Mesenchymal stem cell (in vitro differentiated cells and primary cell): ENCODE data around the gene KIF27.

Source experiments
- DNase-seq: peaks from one replicate; pipeline ENCODE4 v3.0.0-alpha.2; 2013
- H2AFZ ChIP-seq: one replicate; pipeline ENCODE4 v1.6.1; 2013; ENCODE audit warnings: low read depth, mild to moderate bottlenecking, control low read depth, inconsistent platforms, low read length, moderate library complexity
- H2AK5ac ChIP-seq: 2 replicates; pipeline ENCODE4 v1.6.1; 2013; ENCODE audit warnings: low read length, moderate library complexity, mild to moderate bottlenecking, inconsistent platforms; ENCODE audit not compliant: severe bottlenecking
- H2BK120ac ChIP-seq: one replicate; pipeline ENCODE4 v1.6.1; 2013; ENCODE audit warnings: low read depth, mild to moderate bottlenecking, inconsistent platforms, low read length, moderate library complexity
- H2BK12ac ChIP-seq, 2 experiments: one replicate each; pipeline ENCODE4 v1.6.1; 2013; ENCODE audit warnings: inconsistent platforms in 2 of 2, low read length in 2 of 2, mild to moderate bottlenecking in 2 of 2, moderate library complexity in 2 of 2, control low read depth in 1 of 2
- H2BK15ac ChIP-seq: one replicate; pipeline ENCODE4 v1.6.1; 2013; ENCODE audit warnings: mild to moderate bottlenecking, low read depth, inconsistent platforms; ENCODE audit not compliant: poor library complexity, severe bottlenecking
- H2BK5ac ChIP-seq: 2 replicates; pipeline ENCODE4 v1.6.1; 2013; ENCODE audit warnings: low read depth, mild to moderate bottlenecking, low read length, control low read depth, inconsistent platforms; ENCODE audit not compliant: poor library complexity, severe bottlenecking
- H3K14ac ChIP-seq, 2 experiments: one replicate each; pipeline ENCODE4 v1.6.1; 2013; ENCODE audit warnings: inconsistent platforms in 2 of 2, low read length in 2 of 2, control low read depth in 1 of 2, mild to moderate bottlenecking in 1 of 2, moderate library complexity in 1 of 2
- H3K18ac ChIP-seq, 2 experiments: one replicate each; pipeline ENCODE4 v1.6.1; 2013; ENCODE audit warnings: inconsistent platforms in 2 of 2, low read length in 2 of 2, control low read depth in 1 of 2, low read depth in 1 of 2, mild to moderate bottlenecking in 1 of 2
- H3K23ac ChIP-seq, 2 experiments: one replicate each; pipeline ENCODE4 v1.6.1; 2013; ENCODE audit warnings: inconsistent platforms in 2 of 2, low read length in 2 of 2, mild to moderate bottlenecking in 2 of 2, moderate library complexity in 2 of 2, control low read depth in 1 of 2
- H3K27ac ChIP-seq: 2 replicates; pipeline ENCODE4 v1.5.1; 2013; ENCODE audit warnings: mild to moderate bottlenecking, moderate library complexity, low read length, control low read depth, inconsistent platforms; ENCODE audit not compliant: poor library complexity, severe bottlenecking
- H3K27me3 ChIP-seq, 2 experiments: 2 replicates each; pipeline versions ENCODE4 v1.6.1 to v1.7.0; 2013; ENCODE audit warnings: low read length in 2 of 2, mild to moderate bottlenecking in 2 of 2, moderate library complexity in 2 of 2, control low read depth in 1 of 2, inconsistent platforms in 1 of 2; ENCODE audit not compliant: control insufficient read depth in 1 of 2, insufficient read depth in 1 of 2
- H3K36me3 ChIP-seq, 2 experiments: 2 replicates each; pipeline versions ENCODE4 v1.6.1 to v1.7.0; 2013; ENCODE audit warnings: low read length in 2 of 2, control low read depth in 1 of 2, inconsistent platforms in 1 of 2, low read depth in 1 of 2, mild to moderate bottlenecking in 1 of 2; ENCODE audit not compliant: insufficient read depth in 2 of 2, control insufficient read depth in 1 of 2
- H3K4ac ChIP-seq, 2 experiments: one replicate each; pipeline ENCODE4 v1.6.1; 2013; ENCODE audit warnings: inconsistent platforms in 2 of 2, low read length in 2 of 2, mild to moderate bottlenecking in 2 of 2, moderate library complexity in 2 of 2, control low read depth in 1 of 2, low read depth in 1 of 2
- H3K4me1 ChIP-seq: 2 replicates; pipeline ENCODE4 v1.6.1; 2013; ENCODE audit warnings: low read depth, low read length, control low read depth; ENCODE audit not compliant: control insufficient read depth, insufficient read depth
- H3K4me2 ChIP-seq: 2 replicates; pipeline ENCODE4 v1.6.1; 2013; ENCODE audit warnings: low read length, mild to moderate bottlenecking, inconsistent platforms; ENCODE audit not compliant: poor library complexity, severe bottlenecking
- H3K4me3 ChIP-seq, 2 experiments: 2 replicates each; pipeline versions ENCODE4 v1.5.1 to v1.7.0; 2013; ENCODE audit warnings: low read length in 2 of 2, mild to moderate bottlenecking in 2 of 2, control low read depth in 1 of 2, low read depth in 1 of 2; ENCODE audit not compliant: insufficient read depth in 1 of 2
- H3K79me1 ChIP-seq: replicated peaks from 2 replicates; pipeline ENCODE4 v1.6.1; 2013; ENCODE audit warnings: mild to moderate bottlenecking, control low read depth, low read length, inconsistent platforms; ENCODE audit not compliant: poor library complexity, severe bottlenecking
- H3K9ac ChIP-seq: 2 replicates; pipeline ENCODE4 v1.7.0; 2013; ENCODE audit warnings: mild to moderate bottlenecking, low read length, moderate library complexity
- H3K9me3 ChIP-seq: 2 replicates; pipeline ENCODE4 v1.7.0; 2013; ENCODE audit warnings: mild to moderate bottlenecking, low read length; ENCODE audit not compliant: control insufficient read depth
- H4K8ac ChIP-seq: one replicate; pipeline ENCODE4 v1.6.1; 2013; ENCODE audit warnings: inconsistent platforms, mild to moderate bottlenecking, low read length, moderate library complexity
- H4K91ac ChIP-seq: one replicate; pipeline ENCODE4 v1.6.1; 2013; ENCODE audit warnings: mild to moderate bottlenecking, low read length, inconsistent platforms
- WGBS: methylation state at CpG from one replicate; pipeline ENCODE4 v1.1.7; 2013; ENCODE audit warnings: mixed read lengths; 5-methylcytosine and 5-hydroxymethylcytosine counted together

KIF27 gene

GRCh38 chr9:83960991-83961390 is 39.8 kb upstream of the KIF27 start:
- no peak overlapping the region for H2AK5ac ChIP-seq
- no peak overlapping the region for H2BK5ac ChIP-seq
- peaks cover 6% of the 10 kb centered on the region for H3K4me1 ChIP-seq
- H3K4me3 ChIP-seq: no peak overlapping the region
- no peak overlapping the region for H3K4ac ChIP-seq
- H2AFZ ChIP-seq: no peak overlapping the region
- H3K79me1 ChIP-seq: no peaks in the 10 kb centered on the region
- no peak overlapping the region for H2BK15ac ChIP-seq
- no peak overlapping the region for H3K14ac ChIP-seq
- H3K23ac ChIP-seq: no peak overlapping the region
- 95% methylated on average over 4 of the region's 5 CpGs for WGBS
- no peak overlapping the region for H2BK120ac ChIP-seq
- H3K27ac ChIP-seq: no peak overlapping the region
- H3K27me3 ChIP-seq: no peaks in the 10 kb centered on the region
- no peak overlapping the region for H3K4me2 ChIP-seq
- H3K9me3 ChIP-seq: no peaks in the 10 kb centered on the region
- H4K91ac ChIP-seq: no peak overlapping the region
- H3K9ac ChIP-seq: no peak overlapping the region
- no peak overlapping the region for H4K8ac ChIP-seq
- H2BK12ac ChIP-seq: no peak overlapping the region
- DNase-seq: no peak
- peaks cover under 1 to 8% of the 10 kb centered on the region in 2 experiments for H3K36me3 ChIP-seq
- no peak overlapping the region for H3K18ac ChIP-seq

GRCh38 chr9:83959061-83959460 is 37.8 kb upstream of the KIF27 start:
- Histone ChIP-seq H3K79me1 (no peaks in the 10 kb centered on the region), H2BK12ac (no peak overlapping the region), H3K27ac (peak overlapping the region; percentile 71), H3K18ac (no peak overlapping the region), H2AK5ac (no peak overlapping the region), H3K27me3 (no peaks in the 10 kb centered on the region), H3K36me3 (peaks cover 2 to 7% of the 10 kb centered on the region in 2 experiments), H2BK15ac (no peak overlapping the region), H3K4me1 (peaks cover 6% of the 10 kb centered on the region), H2BK5ac (no peak overlapping the region), H3K23ac (no peak overlapping the region), H2BK120ac (no peak overlapping the region), H3K4ac (no peak overlapping the region), H3K9ac (peak overlapping the region; percentile 23), H2AFZ (no peak overlapping the region), H4K8ac (no peak overlapping the region), H3K9me3 (no peaks in the 10 kb centered on the region), H3K4me2 (no peak overlapping the region), H3K4me3 (no peak overlapping the region), H3K14ac (no peak overlapping the region), H4K91ac (no peak overlapping the region)
- WGBS: 55% methylated on average over 4 of the region's 4 CpGs
- peak; percentile 76 for DNase-seq

DNA sequence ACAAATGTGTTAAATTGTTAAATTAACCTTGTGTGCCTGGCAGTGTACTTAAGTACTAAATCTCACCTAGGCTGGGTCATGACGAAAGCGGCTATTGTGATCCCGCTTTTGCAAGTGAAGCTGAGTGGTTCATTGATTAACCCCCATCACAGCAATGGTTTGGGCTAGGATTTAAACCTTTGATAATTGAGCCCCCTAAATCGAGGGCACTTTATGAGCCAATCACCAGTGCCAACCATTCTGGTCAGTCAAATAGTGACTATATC is 35.9 kb upstream of the KIF27 start:
- DNase-seq: no peak
- Histone ChIP-seq H2BK15ac (no peak overlapping the region), H3K27me3 (no peaks in the 10 kb centered on the region), H2BK5ac (peak overlapping the region; percentile 15), H2AFZ (no peak overlapping the region), H3K27ac (no peak overlapping the region), H3K4ac (no peak overlapping the region), H3K9ac (peak overlapping the region; percentile 95), H2AK5ac (peak overlapping the region; percentile 31), H3K18ac (no peak overlapping the region), H3K4me3 (peak overlapping the region in 1 of 2 experiments; percentile 91), H3K79me1 (no peaks in the 10 kb centered on the region), H2BK12ac (no peak overlapping the region), H3K9me3 (no peaks in the 10 kb centered on the region), H3K4me2 (peak overlapping the region; percentile 24), H4K8ac (no peak overlapping the region), H4K91ac (no peak overlapping the region), H2BK120ac (no peak overlapping the region), H3K4me1 (peaks cover 6% of the 10 kb centered on the region), H3K23ac (no peak overlapping the region), H3K36me3 (peaks cover 7 to 10% of the 10 kb centered on the region in 2 experiments), H3K14ac (no peak overlapping the region)
- 99% methylated on average over 3 of the region's 4 CpGs for WGBS

- Histone ChIP-seq H4K8ac (peak overlapping the region; percentile 92), H3K4me2 (peak overlapping the region; percentile 33), H3K4me3 (peak overlapping the region; percentile 59 to 91), H3K27ac (no peak overlapping the region), H2BK15ac (peak overlapping the region; percentile 26), H2AFZ (peak overlapping the region; percentile 43), H3K79me1 (no peaks in the 10 kb centered on the region), H3K36me3 (peaks cover 7 to 15% of the 10 kb centered on the region in 2 experiments), H3K14ac (peak overlapping the region in 1 of 2 experiments; percentile 55), H2BK120ac (no peak overlapping the region), H3K4ac (peak overlapping the region in 1 of 2 experiments; percentile 68), H3K23ac (no peak overlapping the region), H3K27me3 (no peaks in the 10 kb centered on the region), H2BK12ac (peak overlapping the region in 1 of 2 experiments; percentile 19), H3K4me1 (peaks cover 6% of the 10 kb centered on the region), H3K9me3 (no peaks in the 10 kb centered on the region), H3K9ac (peak overlapping the region; percentile 95), H2BK5ac (peak overlapping the region; percentile 15), H4K91ac (peak overlapping the region; percentile 31), H2AK5ac (peak overlapping the region; percentile 31), H3K18ac (peak overlapping the region; percentile 38 to 91)
- 57% methylated on average over 54 of the region's 57 CpGs for WGBS
- DNase-seq: peak; percentile 33
Measured at GRCh38 chr9:83956436-83957247, 35.4 kb upstream of the KIF27 start.
